Lower leg skin (tissue), 4 donors: ENCODE measurements around the gene COL8A1. TPM values are rescaled to one million over a fixed set of nuclear protein-coding genes. Genes with fewer than 3 reads are reported as not detected.

ENCODE experiments used
- DNase-seq, 2 donors: peaks; one replicate each; pipeline ENCODE4 v3.0.0-alpha.2; 2019; ENCODE audit warnings: low spot score in 2 of 2
- H3K4me3 ChIP-seq: fragments of 200-600 bp; sonication (generic); 2 replicates; pipeline ENCODE4 v1.5.1; 2017; ENCODE audit warnings: mild to moderate bottlenecking, low read depth; ENCODE audit not compliant: poor library complexity, severe bottlenecking
- CTCF ChIP-seq, 3 donors: fragments of 450-650 bp; IDR thresholded peaks; one replicate each; pipeline ENCODE4 v1.5.1; 2016; ENCODE audit warnings: antibody characterized with exemption in 3 of 3, mild to moderate bottlenecking in 3 of 3, moderate library complexity in 2 of 3
- POLR2A ChIP-seq, 2 donors: fragments of 450-650 bp; IDR thresholded peaks; one replicate each; pipeline ENCODE4 v1.6.1; 2016 to 2017; ENCODE audit warnings: antibody characterized with exemption in 2 of 2, mild to moderate bottlenecking in 1 of 2, moderate library complexity in 1 of 2
- WGBS, 2 donors: methylation state at CpG; one replicate each; pipeline ENCODE4 v1.1.5; 2018; 5-methylcytosine and 5-hydroxymethylcytosine counted together
- intact Hi-C: fragments of 100-400 bp; cut with DNase I; formaldehyde crosslinking; loops from one replicate; pipeline ENCODE4 v1.15.0; 2023; ENCODE audit warnings: low total_unique reads
- total RNA-seq, 4 donors: library from RNA; depleted of rRNA; stranded (reverse); fragments of >200 nt; gene quantifications; one replicate each; pipeline ENCODE4 v1.1.0, GENCODE V29; 2016

COL8A1 gene
- total RNA-seq, 4 donors from 2014 or later, result 5.0 to 11.5 (median 7.2) TPM

GRCh38 chr3:99795573-99795972 lies 157.2 kb downstream of the COL8A1 start:
- WGBS, 2 donors, result 95 to 96% methylated on average over 15 of the region's 15 CpGs
- no peak for DNase-seq
- TF ChIP-seq POLR2A (IDR thresholded peaks at IDR 0.05), result no peak
- TF ChIP-seq CTCF (IDR thresholded peaks at IDR 0.05), result no peak
- H3K4me3 ChIP-seq, result no peak overlapping the region
- intact Hi-C loops, result no loop called here

- intact Hi-C loops, result no loop called here
- 86 to 89% methylated on average over 4 of the region's 4 CpGs for WGBS, 2 donors
- no peak overlapping the region for H3K4me3 ChIP-seq
- TF ChIP-seq POLR2A (IDR thresholded peaks at IDR 0.05) (no peak), CTCF (IDR thresholded peaks at IDR 0.05) (no peak)
- DNase-seq, result no peak
These were observed 161.0 kb downstream of the COL8A1 start for GRCh38 chr3:99799422-99799821.

DNA sequence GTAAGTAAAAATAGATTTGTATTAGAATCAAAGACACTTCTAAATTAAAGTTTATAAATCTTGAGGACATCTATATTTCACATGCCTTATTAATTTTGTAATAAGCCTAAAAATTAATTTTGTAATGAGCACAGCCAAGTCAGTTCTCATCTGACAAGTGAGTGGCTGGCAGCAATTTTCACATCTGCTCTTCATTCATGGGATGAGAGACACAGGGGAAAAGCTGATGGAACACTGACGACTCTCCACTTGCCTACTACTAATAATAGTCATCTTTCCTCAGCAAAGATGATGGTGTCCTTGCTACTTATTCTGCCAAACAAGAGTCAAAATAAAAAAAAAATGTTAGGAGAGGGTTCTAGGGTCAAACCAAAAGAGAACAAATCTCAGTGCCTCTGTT lies 164.9 kb downstream of the COL8A1 start:
- intact Hi-C loops, result no loop called here
- TF ChIP-seq CTCF (IDR thresholded peaks at IDR 0.05) (no peak), POLR2A (IDR thresholded peaks at IDR 0.05) (no peak)
- no peak for DNase-seq
- H3K4me3 ChIP-seq, result no peak overlapping the region
- WGBS, 2 donors, result 70 to 86% methylated on average over 1 of the region's 1 CpG

GRCh38 chr3:99805160-99805559 lies 166.8 kb downstream of the COL8A1 start:
- no peak for DNase-seq
- intact Hi-C loops, result no loop called here
- 100% methylated on average over 2 of the region's 2 CpGs for WGBS, 2 donors
- TF ChIP-seq POLR2A (IDR thresholded peaks at IDR 0.05) (no peak), CTCF (IDR thresholded peaks at IDR 0.05) (no peak)
- no peak overlapping the region for H3K4me3 ChIP-seq

DNA sequence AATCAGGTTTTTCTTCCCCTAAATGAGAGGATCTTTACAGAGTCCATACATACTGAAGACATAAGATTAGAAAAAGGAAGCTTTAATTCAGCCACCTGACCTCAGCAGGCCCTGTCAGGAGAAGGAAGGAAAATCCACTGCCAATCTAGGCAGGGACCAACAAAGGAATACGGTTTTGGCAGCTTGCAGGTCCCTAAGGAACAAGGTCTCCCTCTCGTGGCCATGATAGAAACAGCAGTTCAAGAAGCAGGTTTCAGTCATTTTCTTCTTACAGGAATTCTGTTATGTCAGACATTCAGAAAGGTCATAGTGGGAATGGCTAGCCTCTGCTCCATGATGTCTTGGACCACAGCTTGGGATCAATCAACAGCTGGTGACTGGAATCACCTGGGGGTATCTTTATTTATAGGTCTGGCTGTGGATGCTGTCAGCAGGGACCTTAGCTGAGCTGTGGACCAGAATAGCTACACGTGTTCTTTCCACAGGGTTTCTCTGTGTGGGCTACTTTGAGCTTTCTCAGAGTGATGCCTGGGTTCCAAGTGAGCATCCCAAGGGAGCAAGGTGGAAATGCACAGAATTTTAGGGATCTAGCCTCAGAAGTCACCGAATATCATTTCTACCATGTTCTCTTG lies 169.9 kb downstream of the COL8A1 start:
- intact Hi-C loops, result no loop called here
- WGBS, 2 donors, result 43 to 44% methylated on average over 4 of the region's 4 CpGs
- no peak overlapping the region for H3K4me3 ChIP-seq
- peak in 1 of 2 donors; percentile 39 for DNase-seq
- TF ChIP-seq POLR2A (IDR thresholded peaks at IDR 0.05) (no peak), CTCF (IDR thresholded peaks at IDR 0.05) (no peak)

- 81 to 87% methylated on average over 2 of the region's 2 CpGs for WGBS, 2 donors
- DNase-seq, result no peak
- intact Hi-C loops, result no loop called here
- H3K4me3 ChIP-seq, result no peak overlapping the region
- TF ChIP-seq POLR2A (IDR thresholded peaks at IDR 0.05) (no peak), CTCF (IDR thresholded peaks at IDR 0.05) (no peak)
These were observed 171.2 kb downstream of the COL8A1 start for GRCh38 chr3:99809565-99809964.
